OCI-LY7 (cell line): ENCODE results near the gene SIRT4. TPM values are rescaled to one million over a fixed set of nuclear protein-coding genes. Genes with fewer than 3 reads are reported as not detected.
"Not testable (repeated sequence)": the region's sequence is repeated elsewhere in the genome, so short reads cannot be mapped to it uniquely, and the experiment has no call there.

Experiments used
- Bru-seq: library from RNA; stranded (reverse); fragments of 400-500 nt; gene quantifications from one replicate; lab custom pipeline; 2021; lab: Mats Ljungman, UMichigan
- BruChase-seq, 2 experiments: library from RNA; stranded (reverse); fragments of 400-500 nt; gene quantifications; one replicate each; lab custom pipeline; 2021; lab: Mats Ljungman, UMichigan
- BruUV-seq: library from RNA; stranded (reverse); fragments of 400-500 nt; replicated peaks from 2 replicates; lab custom pipeline; 2021; lab: Mats Ljungman, UMichigan
- CTCF ChIA-PET: fragments of 300-600 bp; sonication (Branson Sonifier 250); formaldehyde crosslinking; loops from one replicate; lab custom pipeline; 2022; ENCODE audit warnings: antibody characterized with exemption; ENCODE audit not compliant: unreplicated experiment; lab: Charles Lee
- POLR2A ChIA-PET: fragments of 300-600 bp; sonication (Branson Sonifier 250); formaldehyde crosslinking; loops from one replicate; lab custom pipeline; 2022; ENCODE audit warnings: antibody characterized with exemption; lab: Charles Lee
- DNase-seq: peaks from one replicate; pipeline ENCODE4 v3.0.0-alpha.2; 2015; ENCODE audit warnings: low spot score
- H2AFZ ChIP-seq: fragments of 200-600 bp; sonication (generic), shearing (Covaris generic); 2 replicates; pipeline ENCODE4 v1.6.1; 2014; ENCODE audit warnings: mild to moderate bottlenecking, antibody characterized with exemption, low read length, moderate library complexity
- H3K27ac ChIP-seq: fragments of 200-600 bp; sonication (generic); 2 replicates; pipeline ENCODE4 v1.5.1; 2014; ENCODE audit warnings: mixed run types, low read depth, mild to moderate bottlenecking, moderate library complexity, low read length, inconsistent platforms; ENCODE audit not compliant: poor library complexity, severe bottlenecking
- H3K36me3 ChIP-seq: fragments of 200-600 bp; sonication (generic); 2 replicates; pipeline ENCODE4 v1.6.1; 2014; ENCODE audit warnings: mild to moderate bottlenecking, antibody characterized with exemption, low read length, moderate library complexity, mixed read lengths; ENCODE audit not compliant: insufficient read depth
- H3K4me1 ChIP-seq: fragments of 200-600 bp; sonication (generic); 2 replicates; pipeline ENCODE4 v1.5.1; 2014; ENCODE audit warnings: mild to moderate bottlenecking, low read length; ENCODE audit not compliant: insufficient read depth, poor library complexity, severe bottlenecking
- H3K4me2 ChIP-seq: fragments of 200-600 bp; sonication (generic); 2 replicates; pipeline ENCODE4 v1.6.1; 2014; ENCODE audit warnings: mild to moderate bottlenecking, low read length
- H3K4me3 ChIP-seq: fragments of 200-600 bp; sonication (generic); 2 replicates; pipeline ENCODE4 v1.5.1; 2014; ENCODE audit warnings: mild to moderate bottlenecking, low read depth, low read length; ENCODE audit not compliant: poor library complexity, severe bottlenecking
- H3K79me2 ChIP-seq: fragments of 200-600 bp; sonication (generic); 2 replicates; pipeline ENCODE4 v1.6.1; 2016; ENCODE audit warnings: low read depth, mild to moderate bottlenecking, low read length, moderate library complexity, mixed read lengths; ENCODE audit not compliant: insufficient read depth
- H3K9me2 ChIP-seq: fragments of 200-600 bp; sonication (generic); 2 replicates; pipeline ENCODE4 v1.6.1; 2016; ENCODE audit warnings: mild to moderate bottlenecking, low read length, mixed read lengths; ENCODE audit not compliant: insufficient read depth
- H3K9me3 ChIP-seq: fragments of 200-600 bp; sonication (generic); 2 replicates; pipeline ENCODE4 v1.6.1; 2014; ENCODE audit warnings: mild to moderate bottlenecking, mixed run types, low read length, mixed read lengths
- H4K20me1 ChIP-seq: fragments of 200-600 bp; sonication (generic); 2 replicates; pipeline ENCODE4 v1.6.1; 2014; ENCODE audit warnings: mild to moderate bottlenecking, antibody characterized with exemption, low read length, moderate library complexity, mixed read lengths; ENCODE audit not compliant: insufficient read depth
- EZH2phosphoT487 ChIP-seq: fragments of 200-600 bp; sonication (generic); IDR thresholded peaks from 2 replicates; pipeline ENCODE4 v1.6.1; 2018; ENCODE audit warnings: low read depth, borderline replicate concordance, mild to moderate bottlenecking, mixed run types, antibody characterized with exemption, low read length, moderate library complexity, mixed read lengths
- intact Hi-C: fragments of 100-400 bp; cut with micrococcal nuclease; formaldehyde crosslinking; loops from one replicate; pipeline ENCODE4 v1.10.0; 2022; ENCODE audit not compliant: unreplicated experiment
- long read RNA-seq: library from polyadenylated mRNA; stranded (forward); transcript quantifications from one replicate; pipeline ENCODE4 v2.0.0, GENCODE V29; 2022
- total RNA-seq, 2 experiments: library from RNA; depleted of rRNA in 1 of 2; stranded (reverse); fragments of >200 nt in 1 of 2; shearing (Covaris generic) in 1 of 2; gene quantifications; 2 replicates each; pipeline ENCODE4 v1.2.3, GENCODE V29; 2014 to 2022
- TF ChIP-seq, protein P1 (sequence below): fragments of 200-600 bp; sonication (generic); conservative IDR thresholded peaks from 2 replicates; pipeline ENCODE4 v1.5.1; 2014; ENCODE audit warnings: mild to moderate bottlenecking, antibody characterized with exemption, low read length, moderate library complexity, mixed read lengths

SIRT4 gene, protein sequence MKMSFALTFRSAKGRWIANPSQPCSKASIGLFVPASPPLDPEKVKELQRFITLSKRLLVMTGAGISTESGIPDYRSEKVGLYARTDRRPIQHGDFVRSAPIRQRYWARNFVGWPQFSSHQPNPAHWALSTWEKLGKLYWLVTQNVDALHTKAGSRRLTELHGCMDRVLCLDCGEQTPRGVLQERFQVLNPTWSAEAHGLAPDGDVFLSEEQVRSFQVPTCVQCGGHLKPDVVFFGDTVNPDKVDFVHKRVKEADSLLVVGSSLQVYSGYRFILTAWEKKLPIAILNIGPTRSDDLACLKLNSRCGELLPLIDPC
- total RNA-seq (2014; rRNA removed; shearing (Covaris generic)) = 0.54 and 2.1 TPM in 2 replicates
- total RNA-seq (2022) = 1.4 and 2.2 TPM in 2 replicates
- Bru-seq, nascent RNA = percentile 25 among the genes with signal in this experiment
- percentile 25 among the genes with signal in this experiment for BruChase-seq, experiment 1, labeled RNA remaining after a 6-hour chase
- BruChase-seq, experiment 2, labeled RNA remaining after a 2-hour chase = percentile 26 among the genes with signal in this experiment
- long read RNA-seq, partial matches to known transcripts = 0 of 2 reads
- long read RNA-seq, other reads (novel, unspliced or antisense) = 1 of 2 reads

GRCh38 chr12:120301962-120302815 lies at the start of gene SIRT4:
TSS of gene SIRT4 (plus strand) at chr12:120302321. CDS start at chr12:120303562, 1,241 bp downstream.
- TF ChIP-seq, protein P1, sequence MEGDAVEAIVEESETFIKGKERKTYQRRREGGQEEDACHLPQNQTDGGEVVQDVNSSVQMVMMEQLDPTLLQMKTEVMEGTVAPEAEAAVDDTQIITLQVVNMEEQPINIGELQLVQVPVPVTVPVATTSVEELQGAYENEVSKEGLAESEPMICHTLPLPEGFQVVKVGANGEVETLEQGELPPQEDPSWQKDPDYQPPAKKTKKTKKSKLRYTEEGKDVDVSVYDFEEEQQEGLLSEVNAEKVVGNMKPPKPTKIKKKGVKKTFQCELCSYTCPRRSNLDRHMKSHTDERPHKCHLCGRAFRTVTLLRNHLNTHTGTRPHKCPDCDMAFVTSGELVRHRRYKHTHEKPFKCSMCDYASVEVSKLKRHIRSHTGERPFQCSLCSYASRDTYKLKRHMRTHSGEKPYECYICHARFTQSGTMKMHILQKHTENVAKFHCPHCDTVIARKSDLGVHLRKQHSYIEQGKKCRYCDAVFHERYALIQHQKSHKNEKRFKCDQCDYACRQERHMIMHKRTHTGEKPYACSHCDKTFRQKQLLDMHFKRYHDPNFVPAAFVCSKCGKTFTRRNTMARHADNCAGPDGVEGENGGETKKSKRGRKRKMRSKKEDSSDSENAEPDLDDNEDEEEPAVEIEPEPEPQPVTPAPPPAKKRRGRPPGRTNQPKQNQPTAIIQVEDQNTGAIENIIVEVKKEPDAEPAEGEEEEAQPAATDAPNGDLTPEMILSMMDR = peak; percentile 94
- TF ChIP-seq EZH2phosphoT487 = no peak
- Histone ChIP-seq H2AFZ (peak within 1 kb of the TSS; percentile 98), H3K4me1 (peaks cover 5% of the 10 kb centered on the region), H3K36me3 (no peaks in the 10 kb centered on the region), H3K9me2 (no peaks in the 10 kb centered on the region), H3K9me3 (no peaks in the 10 kb centered on the region), H3K4me2 (peak within 1 kb of the TSS; percentile 78), H3K27ac (no peak within 1 kb of the TSS), H3K4me3 (peak within 1 kb of the TSS; percentile 72), H3K79me2 (no peaks in the 10 kb centered on the region), H4K20me1 (no peaks in the 10 kb centered on the region)
- peak; percentile 95 for DNase-seq
- POLR2A ChIA-PET = interaction anchor here (0.5 to 3.1 kb wide), 9 partner anchors 10 to 578 kb away, joined by 3 to 61 read pairs (median 4); partner anchors contain the start of genes RNU4-1, RNU4-2 and RPLP0
- no TSS peak for BruUV-seq
- CTCF ChIA-PET = interaction anchor here (0.5 to 1.1 kb wide), 3 partner anchors 9 to 173 kb away, joined by 3 to 4 read pairs (median 3); partner anchors contain the start of gene RNU4-1
- intact Hi-C loops = no loop called here

DNA sequence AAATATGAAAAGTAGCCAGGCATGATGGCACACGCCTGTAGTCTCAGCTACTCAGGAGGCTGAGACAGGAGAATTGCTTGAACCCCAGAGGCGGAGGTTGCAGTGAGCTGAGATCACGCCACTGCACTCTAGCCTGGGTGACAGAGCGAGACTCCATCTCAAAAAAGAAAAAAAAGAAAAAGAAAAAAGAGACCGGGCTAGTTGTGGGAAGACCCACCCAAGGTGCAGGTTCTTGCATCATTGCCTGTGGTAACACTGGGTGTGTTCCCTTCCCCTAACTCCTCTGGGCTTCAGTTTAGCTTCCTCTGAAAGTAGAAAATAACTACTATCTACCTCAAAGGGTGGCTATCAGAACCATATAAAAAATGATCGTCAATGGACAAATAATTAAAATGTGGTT lies 48.8 kb upstream of the SIRT4 start:
- intact Hi-C loops, H3K9me2 ChIP-seq, POLR2A ChIA-PET, H3K4me1 ChIP-seq, H3K9me3 ChIP-seq, BruUV-seq, H4K20me1 ChIP-seq, DNase-seq, H3K4me3 ChIP-seq, H3K27ac ChIP-seq, H3K79me2 ChIP-seq, H2AFZ ChIP-seq, H3K36me3 ChIP-seq, CTCF ChIA-PET, H3K4me2 ChIP-seq: not testable (repeated sequence)

DNA sequence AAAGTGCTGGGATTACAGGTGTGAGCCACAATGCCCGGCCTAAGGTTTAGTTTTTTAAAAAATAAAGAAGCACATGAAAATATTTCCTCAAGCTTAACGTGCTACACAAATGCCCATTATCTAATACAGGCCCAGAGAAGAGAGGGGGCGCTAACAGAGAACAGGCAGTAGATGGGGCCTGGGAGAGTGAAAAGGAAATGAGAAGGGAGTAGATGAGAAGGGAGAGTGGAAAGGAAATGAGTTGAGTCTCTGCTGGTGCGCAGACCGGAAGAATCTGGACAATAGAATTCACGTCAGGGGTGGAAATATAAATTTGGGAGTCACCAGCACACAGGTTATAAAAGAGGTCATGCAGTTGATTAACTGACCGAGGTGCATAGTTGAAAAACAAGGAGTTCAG lies 47.3 kb upstream of the SIRT4 start:
- TF ChIP-seq, protein P1 = 0 out of 2 replicates have a peak, but pooled peaks have one; percentile 14
- no peak for TF ChIP-seq EZH2phosphoT487
- H3K79me2 ChIP-seq = no peaks in the 10 kb centered on the region
- H2AFZ ChIP-seq = no peak overlapping the region
- intact Hi-C loops = no loop called here
- no peaks in the 10 kb centered on the region for H3K36me3 ChIP-seq
- no peaks in the 10 kb centered on the region for H3K9me3 ChIP-seq
- no peak for DNase-seq
- H3K4me2 ChIP-seq = no peak overlapping the region
- no peak overlapping the region for H3K27ac ChIP-seq
- POLR2A ChIA-PET = interaction anchor here (0.5 to 0.6 kb wide), 2 partner anchors 15 to 214 kb away, joined by 3 read pairs; no protein-coding TSS in a partner anchor
- no TSS peak for BruUV-seq
- H4K20me1 ChIP-seq = no peaks in the 10 kb centered on the region
- H3K4me1 ChIP-seq = peaks cover 8% of the 10 kb centered on the region
- CTCF ChIA-PET = no interaction called here
- no peak overlapping the region for H3K4me3 ChIP-seq
- H3K9me2 ChIP-seq = no peaks in the 10 kb centered on the region
